Neural cell (in vitro differentiated cells): ENCODE results near the gene SHPK.

Experiments used
- EP300 ChIP-seq: fragments of 450-650 bp; conservative IDR thresholded peaks from 2 replicates; pipeline ENCODE4 v1.6.1; 2014; ENCODE audit warnings: antibody characterized with exemption, mild to moderate bottlenecking, moderate library complexity; ENCODE audit not compliant: poor library complexity, severe bottlenecking
- EZH2 ChIP-seq: fragments of 200-600, 300-800 bp; shearing (Covaris generic), sonication (generic); IDR thresholded peaks from 2 replicates; pipeline ENCODE4 v1.6.1; 2014; ENCODE audit warnings: antibody characterized with exemption, low read length, borderline replicate concordance, mild to moderate bottlenecking; ENCODE audit not compliant: insufficient read depth, poor library complexity, severe bottlenecking
- MXI1 ChIP-seq: fragments of 450-650 bp; conservative IDR thresholded peaks from 2 replicates; pipeline ENCODE4 v1.6.1; 2014; ENCODE audit warnings: antibody characterized with exemption, mild to moderate bottlenecking; ENCODE audit not compliant: poor library complexity, severe bottlenecking
- POLR2AphosphoS5 ChIP-seq: IDR thresholded peaks from 2 replicates; pipeline ENCODE4 v1.6.1; 2012
- TF ChIP-seq, protein P1 (sequence below): fragments of 450-650 bp; IDR thresholded peaks from 2 replicates; pipeline ENCODE4 v1.5.1; 2014; ENCODE audit warnings: antibody characterized with exemption, mild to moderate bottlenecking, moderate library complexity; ENCODE audit not compliant: poor library complexity, severe bottlenecking
- TF ChIP-seq, protein P2 (sequence below): IDR thresholded peaks from 2 replicates; pipeline ENCODE4 v1.6.1; 2012; ENCODE audit warnings: borderline replicate concordance

DNA sequence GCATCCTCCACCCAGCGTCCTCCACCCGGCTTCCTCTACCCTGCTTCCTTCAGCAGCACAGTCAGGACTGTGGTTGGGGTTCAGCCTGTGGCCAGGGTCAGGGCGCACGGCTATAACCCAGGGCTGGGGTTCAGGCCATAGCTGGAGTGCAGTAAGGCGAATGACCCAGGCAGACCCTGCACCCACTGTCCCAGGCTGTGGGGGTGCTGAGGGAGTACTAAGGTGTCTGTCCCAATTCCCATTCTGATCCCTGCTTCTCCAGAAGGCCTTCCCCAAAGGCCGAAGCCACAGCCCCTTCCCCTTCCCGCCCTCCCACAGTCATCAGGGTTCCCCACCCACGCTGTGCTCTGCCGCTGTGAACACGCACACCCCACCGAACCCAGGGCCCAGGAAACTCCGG is 45.0 kb upstream of the SHPK start:
- TF ChIP-seq, protein P1, sequence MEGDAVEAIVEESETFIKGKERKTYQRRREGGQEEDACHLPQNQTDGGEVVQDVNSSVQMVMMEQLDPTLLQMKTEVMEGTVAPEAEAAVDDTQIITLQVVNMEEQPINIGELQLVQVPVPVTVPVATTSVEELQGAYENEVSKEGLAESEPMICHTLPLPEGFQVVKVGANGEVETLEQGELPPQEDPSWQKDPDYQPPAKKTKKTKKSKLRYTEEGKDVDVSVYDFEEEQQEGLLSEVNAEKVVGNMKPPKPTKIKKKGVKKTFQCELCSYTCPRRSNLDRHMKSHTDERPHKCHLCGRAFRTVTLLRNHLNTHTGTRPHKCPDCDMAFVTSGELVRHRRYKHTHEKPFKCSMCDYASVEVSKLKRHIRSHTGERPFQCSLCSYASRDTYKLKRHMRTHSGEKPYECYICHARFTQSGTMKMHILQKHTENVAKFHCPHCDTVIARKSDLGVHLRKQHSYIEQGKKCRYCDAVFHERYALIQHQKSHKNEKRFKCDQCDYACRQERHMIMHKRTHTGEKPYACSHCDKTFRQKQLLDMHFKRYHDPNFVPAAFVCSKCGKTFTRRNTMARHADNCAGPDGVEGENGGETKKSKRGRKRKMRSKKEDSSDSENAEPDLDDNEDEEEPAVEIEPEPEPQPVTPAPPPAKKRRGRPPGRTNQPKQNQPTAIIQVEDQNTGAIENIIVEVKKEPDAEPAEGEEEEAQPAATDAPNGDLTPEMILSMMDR, result no peak
- TF ChIP-seq EP300 (no peak), POLR2AphosphoS5 (no peak), EZH2 (no peak), MXI1 (no peak)
- TF ChIP-seq, protein P2, sequence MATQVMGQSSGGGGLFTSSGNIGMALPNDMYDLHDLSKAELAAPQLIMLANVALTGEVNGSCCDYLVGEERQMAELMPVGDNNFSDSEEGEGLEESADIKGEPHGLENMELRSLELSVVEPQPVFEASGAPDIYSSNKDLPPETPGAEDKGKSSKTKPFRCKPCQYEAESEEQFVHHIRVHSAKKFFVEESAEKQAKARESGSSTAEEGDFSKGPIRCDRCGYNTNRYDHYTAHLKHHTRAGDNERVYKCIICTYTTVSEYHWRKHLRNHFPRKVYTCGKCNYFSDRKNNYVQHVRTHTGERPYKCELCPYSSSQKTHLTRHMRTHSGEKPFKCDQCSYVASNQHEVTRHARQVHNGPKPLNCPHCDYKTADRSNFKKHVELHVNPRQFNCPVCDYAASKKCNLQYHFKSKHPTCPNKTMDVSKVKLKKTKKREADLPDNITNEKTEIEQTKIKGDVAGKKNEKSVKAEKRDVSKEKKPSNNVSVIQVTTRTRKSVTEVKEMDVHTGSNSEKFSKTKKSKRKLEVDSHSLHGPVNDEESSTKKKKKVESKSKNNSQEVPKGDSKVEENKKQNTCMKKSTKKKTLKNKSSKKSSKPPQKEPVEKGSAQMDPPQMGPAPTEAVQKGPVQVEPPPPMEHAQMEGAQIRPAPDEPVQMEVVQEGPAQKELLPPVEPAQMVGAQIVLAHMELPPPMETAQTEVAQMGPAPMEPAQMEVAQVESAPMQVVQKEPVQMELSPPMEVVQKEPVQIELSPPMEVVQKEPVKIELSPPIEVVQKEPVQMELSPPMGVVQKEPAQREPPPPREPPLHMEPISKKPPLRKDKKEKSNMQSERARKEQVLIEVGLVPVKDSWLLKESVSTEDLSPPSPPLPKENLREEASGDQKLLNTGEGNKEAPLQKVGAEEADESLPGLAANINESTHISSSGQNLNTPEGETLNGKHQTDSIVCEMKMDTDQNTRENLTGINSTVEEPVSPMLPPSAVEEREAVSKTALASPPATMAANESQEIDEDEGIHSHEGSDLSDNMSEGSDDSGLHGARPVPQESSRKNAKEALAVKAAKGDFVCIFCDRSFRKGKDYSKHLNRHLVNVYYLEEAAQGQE, result no peak
